HepG2 (cell line): ENCODE measurements around the gene PGM5. TPM values are rescaled to one million over a fixed set of nuclear protein-coding genes. Genes with fewer than 3 reads are reported as not detected.

Experiments used
- ATAC-seq: fragments of 200-7000 bp; cut with Tn5 transposase; 3 replicates; pipeline ENCODE4 v1.9.1; 2020; ENCODE audit warnings: mild to moderate bottlenecking, moderate library complexity
- BruUV-seq: library from RNA; stranded (reverse); fragments of 400-500 nt; replicated peaks from 2 replicates; lab custom pipeline; 2021; lab: Mats Ljungman, UMichigan
- CTCF ChIA-PET: fragments of 300-600 bp; formaldehyde crosslinking; extraction: SDS; loops from one replicate; lab custom pipeline; 2021; ENCODE audit warnings: low total read pairs, inconsistent platforms, low intra/inter-chr PET ratio; lab: Yijun Ruan, JAX
- POLR2A ChIA-PET: fragments of 350-600 bp; sonication (Branson Sonifier 250); formaldehyde crosslinking; loops from one replicate; lab custom pipeline; 2020; ENCODE audit warnings: antibody characterized with exemption, inconsistent platforms; lab: Yijun Ruan, JAX
- DNase-seq: peaks from one replicate; pipeline ENCODE4 v3.0.0-alpha.2; 2015; ENCODE audit warnings: low spot score
- FAIRE-seq: peaks from 3 replicates; lab custom pipeline; 2011; peaks lifted over from hg19 to GRCh38; lab: Jason Lieb, UNC
- H2AFZ ChIP-seq: one replicate; pipeline ENCODE4 v1.6.1; 2011; ENCODE audit warnings: low read length, inconsistent platforms
- H3K27ac ChIP-seq: fragments of 300-600 bp; 3 replicates; pipeline ENCODE4 v1.8.0; 2011; ENCODE audit warnings: mixed run types, mild to moderate bottlenecking, mixed read lengths, low read length, inconsistent platforms; ENCODE audit not compliant: insufficient read depth; ENCODE audit errors: extremely low read length
- H3K27me3 ChIP-seq, 2 experiments: fragments of 200-600 bp in 1 of 2; 2 replicates in 1 of 2; 3 replicates in 1 of 2; pipeline versions ENCODE4 v1.6.0 to v1.8.0; 2011; ENCODE audit warnings: low read length in 2 of 2, mild to moderate bottlenecking in 2 of 2, moderate library complexity in 2 of 2, inconsistent platforms in 1 of 2; ENCODE audit not compliant: insufficient read depth in 2 of 2, control insufficient read depth in 1 of 2
- H3K36me3 ChIP-seq, 2 experiments: fragments of 200-600 bp in 1 of 2; replicated peaks in 1 of 2; 2 replicates in 1 of 2; 3 replicates in 1 of 2; pipeline versions ENCODE4 v1.5.1 to v1.8.0; 2011; ENCODE audit warnings: low read length in 2 of 2, inconsistent platforms in 1 of 2; ENCODE audit not compliant: insufficient read depth in 2 of 2, control insufficient read depth in 1 of 2
- H3K4me1 ChIP-seq: 2 replicates; pipeline ENCODE4 v1.5.1; 2012; ENCODE audit warnings: low read length, inconsistent platforms; ENCODE audit not compliant: insufficient read depth
- H3K4me2 ChIP-seq: 2 replicates; pipeline ENCODE4 v1.6.0; 2011; ENCODE audit warnings: low read depth, low read length, inconsistent platforms
- H3K4me3 ChIP-seq, 3 experiments: fragments of 200-600 bp in 1 of 3; sonication (generic), shearing (Covaris generic) in 1 of 3; replicated peaks in 1 of 3; 2 replicates each; pipeline ENCODE4 v1.5.1; 2011 to 2016; ENCODE audit warnings: low read length in 3 of 3, inconsistent platforms in 2 of 3, low read depth in 2 of 3, mild to moderate bottlenecking in 2 of 3, control low read depth in 1 of 3, mixed read lengths in 1 of 3; ENCODE audit not compliant: insufficient read depth in 1 of 3
- H3K79me2 ChIP-seq: one replicate; pipeline ENCODE4 v1.6.1; 2011; ENCODE audit warnings: low read length, inconsistent platforms; ENCODE audit not compliant: insufficient read depth
- H3K9ac ChIP-seq: 2 replicates; pipeline ENCODE4 v1.6.0; 2011; ENCODE audit warnings: mild to moderate bottlenecking, low read depth, low read length, inconsistent platforms; ENCODE audit not compliant: insufficient read depth
- H3K9me3 ChIP-seq: 2 replicates; pipeline ENCODE4 v1.5.1; 2012; ENCODE audit warnings: mild to moderate bottlenecking, low read length
- H4K20me1 ChIP-seq: 2 replicates; pipeline ENCODE4 v1.6.0; 2011; ENCODE audit warnings: inconsistent platforms, mild to moderate bottlenecking, low read length, moderate library complexity; ENCODE audit not compliant: insufficient read depth
- SP5 ChIP-seq: IDR thresholded peaks from 2 replicates; pipeline ENCODE4 v1.6.1; 2016; ENCODE audit warnings: low read depth, borderline replicate concordance
- ZNF17 ChIP-seq: sonication (generic); formaldehyde crosslinking; IDR thresholded peaks from 2 replicates; pipeline ENCODE4 v1.5.0; 2020; ENCODE audit warnings: mild to moderate bottlenecking, missing genetic modification reagents
- ZNF891 ChIP-seq: sonication (generic); formaldehyde crosslinking; IDR thresholded peaks from 2 replicates; pipeline ENCODE4 v1.5.0; 2020; ENCODE audit warnings: mild to moderate bottlenecking, missing genetic modification reagents
- WGBS: methylation state at CpG from one replicate; pipeline ENCODE4 v1.1.6; 2017; ENCODE audit warnings: low lambda C conversion rate; 5-methylcytosine and 5-hydroxymethylcytosine counted together
- in situ Hi-C: cut with HindIII; loops from 2 replicates; pipeline ENCODE4 v1.10.0; 2017; ENCODE audit warnings: low pct_unique_long_range_greater_than_20kb; ENCODE audit not compliant: extremely low pct_ligation_motif_present
- intact Hi-C: fragments of 100-400 bp; cut with micrococcal nuclease; formaldehyde crosslinking; loops from one replicate; pipeline ENCODE4 v1.10.0; 2022; ENCODE audit not compliant: unreplicated experiment
- polyA plus RNA-seq, 8 experiments: library from polyadenylated mRNA; depleted of rRNA in 3 of 8; stranded (reverse) in 7 of 8; unstranded in 1 of 8; fragments of >200 nt; fragmentation: Illumina TruSeq in 4 of 8; extraction: Trizol in 4 of 8; gene quantifications; 2 replicates each; pipeline versions ENCODE4 v1.2.1 to v1.2.3, GENCODE V29; 2011 to 2016; ENCODE audit warnings: low read depth in 4 of 8, missing spikeins in 1 of 8, mixed read lengths in 1 of 8; ENCODE audit not compliant: insufficient read depth in 1 of 8
- total RNA-seq, 5 experiments: library from RNA; depleted of rRNA; stranded (reverse); fragments of >200 nt; fragmentation: Illumina TruSeq; extraction: Trizol; gene quantifications; 2 replicates each; pipeline ENCODE4 v1.2.3, GENCODE V29; 2016; ENCODE audit warnings: low read depth in 1 of 5
- TF ChIP-seq, protein P1 (sequence below), 2 experiments: fragments of 450-650 bp in 1 of 2; sonication (generic) in 1 of 2; formaldehyde crosslinking; IDR thresholded peaks; 2 replicates each; pipeline versions ENCODE4 v1.5.0 to v1.8.0; 2020 to 2022; ENCODE audit warnings: mild to moderate bottlenecking in 1 of 2, missing genetic modification reagents in 1 of 2
- TF ChIP-seq, protein P2 (sequence below): sonication (generic); formaldehyde crosslinking; IDR thresholded peaks from 2 replicates; pipeline ENCODE4 v1.9.0; 2022; ENCODE audit warnings: low read depth, missing genetic modification reagents

The PGM5 gene
- total and polyA plus RNA-seq, 2 of the 13 experiments (the other 11 are each of a cell fraction or from before 2014, with no cell fraction given): not detected

DNA sequence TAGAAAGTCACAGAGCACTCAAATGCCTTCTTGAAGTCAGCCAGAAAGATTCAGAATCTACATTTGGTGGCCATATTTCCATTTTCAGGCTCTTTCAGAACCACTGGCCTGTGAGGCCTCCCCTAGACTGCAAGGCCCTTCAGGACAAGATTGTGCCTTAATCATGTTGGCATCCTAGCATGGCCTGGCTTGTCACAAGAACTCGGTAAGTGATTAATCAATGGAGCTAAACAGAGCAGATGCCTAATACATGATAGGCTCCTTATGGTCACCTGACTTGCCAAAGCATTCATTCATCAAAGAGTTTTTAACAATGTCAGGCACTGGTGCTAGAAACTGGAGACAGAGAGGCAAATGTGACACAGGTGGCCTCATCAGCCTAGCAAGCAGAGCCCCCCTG, 70.3 kb downstream of the PGM5 start:
- intact Hi-C loops: no loop called here
- H4K20me1 ChIP-seq: no peaks in the 10 kb centered on the region
- H3K27ac ChIP-seq: no peak overlapping the region
- H3K9me3 ChIP-seq: no peaks in the 10 kb centered on the region
- H3K9ac ChIP-seq: no peak overlapping the region
- WGBS: 0% methylated on average over 1 of the region's 1 CpG
- no peaks in the 10 kb centered on the region for H3K36me3 ChIP-seq
- TF ChIP-seq, protein P1, sequence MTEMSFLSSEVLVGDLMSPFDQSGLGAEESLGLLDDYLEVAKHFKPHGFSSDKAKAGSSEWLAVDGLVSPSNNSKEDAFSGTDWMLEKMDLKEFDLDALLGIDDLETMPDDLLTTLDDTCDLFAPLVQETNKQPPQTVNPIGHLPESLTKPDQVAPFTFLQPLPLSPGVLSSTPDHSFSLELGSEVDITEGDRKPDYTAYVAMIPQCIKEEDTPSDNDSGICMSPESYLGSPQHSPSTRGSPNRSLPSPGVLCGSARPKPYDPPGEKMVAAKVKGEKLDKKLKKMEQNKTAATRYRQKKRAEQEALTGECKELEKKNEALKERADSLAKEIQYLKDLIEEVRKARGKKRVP (CRISPR knock-in tag; IDR thresholded peaks at IDR 0.05): no peak
- TF ChIP-seq SP5 (CRISPR knock-in tag) (no peak), ZNF891 (CRISPR knock-in tag) (no peak), ZNF17 (CRISPR knock-in tag) (no peak)
- TF ChIP-seq, protein P2, sequence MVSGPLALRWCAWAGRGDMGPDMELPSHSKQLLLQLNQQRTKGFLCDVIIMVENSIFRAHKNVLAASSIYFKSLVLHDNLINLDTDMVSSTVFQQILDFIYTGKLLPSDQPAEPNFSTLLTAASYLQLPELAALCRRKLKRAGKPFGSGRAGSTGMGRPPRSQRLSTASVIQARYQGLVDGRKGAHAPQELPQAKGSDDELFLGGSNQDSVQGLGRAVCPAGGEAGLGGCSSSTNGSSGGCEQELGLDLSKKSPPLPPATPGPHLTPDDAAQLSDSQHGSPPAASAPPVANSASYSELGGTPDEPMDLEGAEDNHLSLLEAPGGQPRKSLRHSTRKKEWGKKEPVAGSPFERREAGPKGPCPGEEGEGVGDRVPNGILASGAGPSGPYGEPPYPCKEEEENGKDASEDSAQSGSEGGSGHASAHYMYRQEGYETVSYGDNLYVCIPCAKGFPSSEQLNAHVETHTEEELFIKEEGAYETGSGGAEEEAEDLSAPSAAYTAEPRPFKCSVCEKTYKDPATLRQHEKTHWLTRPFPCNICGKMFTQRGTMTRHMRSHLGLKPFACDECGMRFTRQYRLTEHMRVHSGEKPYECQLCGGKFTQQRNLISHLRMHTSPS: no peak
- ATAC-seq (no peak), DNase-seq (no peak), FAIRE-seq (no peak)
- no peaks in the 10 kb centered on the region for H3K27me3 ChIP-seq
- H3K4me3 ChIP-seq: no peak overlapping the region
- H3K79me2 ChIP-seq: no peaks in the 10 kb centered on the region
- no peak overlapping the region for H2AFZ ChIP-seq
- POLR2A ChIA-PET: no interaction called here
- CTCF ChIA-PET: no interaction called here
- H3K4me1 ChIP-seq: no peaks in the 10 kb centered on the region
- no peak overlapping the region for H3K4me2 ChIP-seq
- in situ Hi-C loops: no loop called here
- BruUV-seq: no TSS peak
